Upper lobe of left lung (tissue), 4 donors: Measurements from ENCODE around the gene TNK2.
A peak's percentile ranks its signal among the peaks of the same experiment; 100 is the strongest.

ENCODE experiments used
- EP300 ChIP-seq, 4 donors: sonication (generic); formaldehyde crosslinking; IDR thresholded peaks; one replicate each; pipeline ENCODE4 v1.5.1; 2017; ENCODE audit warnings: antibody characterized with exemption in 4 of 4, control low read depth in 2 of 4
- TF ChIP-seq, protein P1 (sequence below), 6 experiments: fragments of 450-650 bp in 4 of 6; fragments of 200-600 bp in 2 of 6; sonication (generic) in 2 of 6; IDR thresholded peaks; one replicate each; pipeline ENCODE4 v1.5.1; 2016 to 2019; ENCODE audit warnings: antibody characterized with exemption in 6 of 6

DNA sequence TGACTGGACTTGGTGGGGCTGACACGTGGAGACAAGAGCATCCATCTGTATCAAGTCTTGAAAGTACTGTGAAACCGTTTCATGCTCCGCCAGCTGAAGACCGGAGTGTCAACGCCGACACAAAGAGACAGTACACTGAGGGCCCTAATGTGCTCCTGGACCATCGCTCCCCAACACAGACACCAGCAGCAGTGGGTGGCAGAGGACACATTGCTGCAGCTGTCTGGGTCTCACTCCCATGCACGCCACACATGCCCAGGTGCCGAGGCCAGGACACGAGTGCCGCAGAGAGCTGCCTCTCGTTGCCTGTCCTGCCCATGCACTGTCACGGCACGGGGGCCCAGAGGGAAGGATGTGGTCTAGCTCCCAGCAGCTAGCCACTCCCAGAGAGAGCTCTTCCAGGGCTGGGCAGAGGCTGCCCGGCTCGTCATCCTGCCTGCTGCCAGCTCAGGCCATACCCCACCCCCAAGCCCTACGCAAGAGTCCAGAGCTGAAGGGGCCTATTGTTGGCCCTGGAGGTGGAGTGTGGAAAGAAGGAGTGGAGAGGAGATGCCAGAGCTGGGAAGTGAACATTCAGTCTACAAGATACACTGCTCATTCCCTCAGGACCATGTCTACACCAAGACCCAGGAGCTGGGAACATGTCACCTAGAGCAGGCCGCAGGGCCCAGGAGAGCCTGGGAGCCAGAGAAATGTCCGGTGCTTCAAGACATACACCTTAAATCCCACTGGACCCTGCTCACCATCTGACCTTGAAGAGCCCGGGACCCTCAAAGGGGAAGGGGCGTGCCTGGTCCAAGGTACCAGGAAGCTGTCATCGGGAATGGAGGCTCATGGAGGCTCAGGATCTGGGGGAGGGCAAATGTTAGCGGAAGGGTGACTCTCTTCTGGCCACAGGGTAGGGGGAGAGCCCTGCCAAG lies 7.7 kb downstream of the TNK2 start:
- TF ChIP-seq, protein P1, sequence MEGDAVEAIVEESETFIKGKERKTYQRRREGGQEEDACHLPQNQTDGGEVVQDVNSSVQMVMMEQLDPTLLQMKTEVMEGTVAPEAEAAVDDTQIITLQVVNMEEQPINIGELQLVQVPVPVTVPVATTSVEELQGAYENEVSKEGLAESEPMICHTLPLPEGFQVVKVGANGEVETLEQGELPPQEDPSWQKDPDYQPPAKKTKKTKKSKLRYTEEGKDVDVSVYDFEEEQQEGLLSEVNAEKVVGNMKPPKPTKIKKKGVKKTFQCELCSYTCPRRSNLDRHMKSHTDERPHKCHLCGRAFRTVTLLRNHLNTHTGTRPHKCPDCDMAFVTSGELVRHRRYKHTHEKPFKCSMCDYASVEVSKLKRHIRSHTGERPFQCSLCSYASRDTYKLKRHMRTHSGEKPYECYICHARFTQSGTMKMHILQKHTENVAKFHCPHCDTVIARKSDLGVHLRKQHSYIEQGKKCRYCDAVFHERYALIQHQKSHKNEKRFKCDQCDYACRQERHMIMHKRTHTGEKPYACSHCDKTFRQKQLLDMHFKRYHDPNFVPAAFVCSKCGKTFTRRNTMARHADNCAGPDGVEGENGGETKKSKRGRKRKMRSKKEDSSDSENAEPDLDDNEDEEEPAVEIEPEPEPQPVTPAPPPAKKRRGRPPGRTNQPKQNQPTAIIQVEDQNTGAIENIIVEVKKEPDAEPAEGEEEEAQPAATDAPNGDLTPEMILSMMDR (IDR thresholded peaks at IDR 0.05) = peak in 1 of 6 experiments; percentile 9
- TF ChIP-seq EP300 (IDR thresholded peaks at IDR 0.05) = no peak
